Measurements from ENCODE around the gene C1S.
"Not testable (repeated sequence)": the region's sequence is repeated elsewhere in the genome, so short reads cannot be mapped to it uniquely, and the experiment has no call there.

The C1S gene

DNA sequence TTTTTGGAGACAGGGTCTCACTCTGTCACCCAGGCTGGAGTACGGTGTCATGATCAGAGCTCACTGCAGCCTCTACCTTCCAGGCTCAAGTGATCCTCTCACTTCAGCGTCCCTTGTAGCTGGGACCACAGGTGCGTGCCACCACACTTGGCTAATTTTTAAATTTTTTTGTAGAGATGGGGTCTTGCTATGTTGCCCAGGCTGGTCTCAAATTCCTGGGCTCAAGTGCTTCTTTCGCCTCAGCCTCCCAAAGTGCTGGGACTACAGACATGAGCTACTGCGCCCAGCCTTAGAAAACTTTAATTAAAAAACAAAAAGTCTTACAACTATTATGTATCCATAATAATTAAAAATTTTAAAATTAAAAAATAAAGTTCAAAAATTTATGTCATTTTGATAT is 46.7 kb downstream of the C1S start:
- DNase-seq = not testable (repeated sequence)

- no peak for DNase-seq
Observed at GRCh38 chr12:7107636-7108002, 47.1 kb downstream of the C1S start.

GRCh38 chr12:7108003-7108795 is 47.7 kb downstream of the C1S start:
- peak; percentile 67 for DNase-seq

DNA sequence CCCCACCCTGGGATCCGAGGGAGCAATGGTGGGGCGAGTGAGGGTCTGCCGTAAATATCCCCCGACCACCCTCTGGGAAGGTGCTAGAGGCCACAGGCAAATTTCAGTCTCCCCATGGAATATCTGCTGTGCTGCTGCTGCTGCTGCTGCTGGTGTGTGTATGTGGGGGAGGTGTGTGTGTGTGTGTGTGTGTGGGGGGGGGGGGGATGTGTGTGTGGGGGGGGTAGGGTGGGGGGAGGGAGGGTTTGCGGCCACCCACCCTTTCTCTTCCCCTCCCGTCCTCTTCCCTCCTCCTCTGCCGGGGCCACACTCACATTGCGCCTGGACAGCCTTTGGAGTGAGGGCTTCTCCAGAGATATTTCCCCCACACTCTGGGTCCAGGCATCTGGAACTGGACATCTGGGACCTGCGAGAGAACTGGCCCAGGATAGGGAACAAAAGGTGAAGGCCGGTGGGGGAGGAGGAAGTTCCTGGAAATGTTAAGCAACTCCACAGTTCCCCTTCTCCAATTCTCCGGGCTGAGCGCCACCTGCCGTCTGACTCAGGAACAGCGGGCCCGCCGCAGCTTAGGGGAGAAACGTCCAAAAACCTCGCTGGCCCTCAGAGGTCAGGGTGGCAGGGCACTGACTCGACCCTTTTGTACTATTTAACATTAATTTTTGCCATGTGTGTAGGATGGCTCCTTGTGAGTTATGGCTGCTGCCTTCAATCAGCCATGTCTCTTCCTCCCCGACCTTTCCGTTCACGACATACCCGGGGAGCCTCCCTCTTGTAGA is 48.5 kb downstream of the C1S start, which contains the start of gene C1RL:
Gene C1RL (minus strand): TSS at position 419 of the 776 bp plus-strand sequence. CDS start 34 bp downstream, at position 385.
- DNase-seq = peak; percentile 73

DNA sequence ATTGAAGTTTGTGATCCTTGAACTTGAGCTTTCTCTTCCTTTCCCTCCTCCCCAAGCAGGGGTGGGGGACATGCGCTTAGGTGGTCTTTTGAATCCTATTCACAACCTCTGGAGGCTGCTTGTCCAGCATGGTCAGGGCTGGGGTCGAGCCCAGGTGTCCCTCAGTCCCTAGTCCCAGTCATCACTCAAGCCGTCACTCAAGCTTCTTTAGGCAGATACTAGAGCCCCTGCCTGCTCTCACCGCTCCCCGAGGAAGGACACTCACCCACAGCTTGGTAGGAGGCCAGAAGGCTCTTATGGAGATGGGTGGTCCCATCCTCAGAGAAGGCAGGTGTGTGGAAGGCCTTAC is 49.0 kb downstream of the C1S start:
- DNase-seq = no peak

- DNase-seq = no peak
Observed at GRCh38 chr12:7110661-7111060, 50.1 kb downstream of the C1S start.

GRCh38 chr12:7112041-7112440 is 51.5 kb downstream of the C1S start:
- no peak for DNase-seq

GRCh38 chr12:7113389-7113871 is 52.9 kb downstream of the C1S start:
- peak; percentile 7 for DNase-seq

DNA sequence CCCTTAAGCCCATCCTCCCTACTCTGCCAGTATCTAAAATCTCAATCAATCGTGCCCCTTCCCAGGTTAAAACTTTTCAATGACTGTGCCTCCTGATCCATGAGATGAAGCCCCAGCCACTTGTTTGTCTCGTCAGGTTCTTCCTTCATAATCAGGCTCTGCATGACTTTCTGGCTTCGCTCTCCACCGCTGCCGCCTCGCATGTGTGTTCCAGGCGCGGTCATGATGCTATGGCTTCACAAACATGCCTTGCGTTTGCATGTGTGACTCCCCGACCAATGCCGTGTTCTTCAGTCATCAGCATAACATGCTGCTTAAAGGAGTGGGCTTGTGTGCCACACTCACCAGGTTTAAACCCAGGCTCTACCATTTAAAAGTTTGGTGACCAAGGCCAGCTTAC is 53.5 kb downstream of the C1S start:
- DNase-seq = no peak

GRCh38 chr12:7114851-7115250 is 54.3 kb downstream of the C1S start:
- DNase-seq = no peak

- DNase-seq = no peak
Observed at GRCh38 chr12:7116196-7116595, 55.7 kb downstream of the C1S start.

DNA sequence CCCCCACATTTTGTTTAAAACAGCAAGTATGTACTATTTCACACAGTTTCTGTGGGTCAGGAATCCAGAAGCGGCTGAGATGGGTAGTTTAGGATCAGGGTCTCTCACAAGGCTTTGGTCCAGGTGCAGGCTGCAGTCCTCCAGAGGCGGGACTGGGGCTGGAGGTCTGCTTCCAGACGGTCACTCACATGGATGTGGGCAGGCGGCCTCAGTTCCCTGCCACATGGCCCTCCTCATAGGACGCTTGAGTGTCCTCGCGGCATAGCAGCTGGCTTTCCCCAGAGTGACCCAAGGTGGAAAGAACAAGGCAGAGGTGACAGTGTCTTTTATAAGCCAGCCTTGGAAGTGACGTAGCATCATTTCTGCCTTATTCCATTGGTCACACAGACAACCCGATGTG is 56.4 kb downstream of the C1S start:
- no peak for DNase-seq

- DNase-seq = no peak
Observed at GRCh38 chr12:7117670-7118069, 57.2 kb downstream of the C1S start.

DNA sequence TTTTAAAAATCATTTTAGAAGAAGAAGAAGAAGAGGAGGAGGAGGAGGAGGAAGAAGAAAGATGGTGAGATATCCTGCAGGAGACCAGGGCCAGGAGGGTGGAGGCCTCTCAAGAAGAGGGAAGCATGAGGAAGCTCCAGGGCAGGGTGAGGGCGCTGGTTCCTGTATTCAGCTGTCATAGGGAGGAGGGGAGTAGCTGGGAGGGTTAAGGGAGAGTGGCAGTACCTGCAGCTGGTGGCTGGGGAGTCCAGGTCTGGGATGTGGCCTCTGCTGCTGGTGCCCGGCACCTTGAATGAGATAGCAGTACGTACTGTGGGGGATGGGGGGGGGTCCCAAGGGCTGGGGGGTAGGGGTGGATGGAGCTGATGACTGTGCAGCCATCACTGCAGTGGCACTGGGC is 58.4 kb downstream of the C1S start:
- DNase-seq = no peak

- DNase-seq = no peak
Observed at GRCh38 chr12:7120166-7120565, 59.6 kb downstream of the C1S start.

Data from stimulated activated naive CD4-positive, alpha-beta T cell treated with Interleukin-2 at 50 U/mL for 16 hours (primary cell).